B cell (primary cell): Measurements from ENCODE around the gene LPCAT4. TPM values are rescaled to one million over a fixed set of nuclear protein-coding genes. Genes with fewer than 3 reads are reported as not detected.

Source experiments
- ATAC-seq: fragments of 200-7000 bp; cut with Tn5 transposase; one replicate; pipeline ENCODE4 v1.10.0; 2021; ENCODE audit warnings: low read depth, mild to moderate bottlenecking, moderate number of reproducible peaks, moderate library complexity
- CTCF ChIA-PET: fragments of 350-600 bp; sonication (Branson Sonifier 250); formaldehyde crosslinking; loops from one replicate; lab custom pipeline; 2021; ENCODE audit warnings: antibody characterized with exemption, inconsistent platforms; lab: Charles Lee
- POLR2A ChIA-PET: fragments of 350-600 bp; sonication (Branson Sonifier 250); formaldehyde crosslinking; loops from one replicate; lab custom pipeline; 2021; ENCODE audit warnings: antibody characterized with exemption; lab: Charles Lee
- DNase-seq: peaks from one replicate; pipeline ENCODE4 v3.0.0; 2013
- H2AFZ ChIP-seq: 2 replicates; pipeline ENCODE4 v1.6.1; 2012; ENCODE audit warnings: mild to moderate bottlenecking, low read depth, low read length; ENCODE audit not compliant: insufficient read depth, poor library complexity, severe bottlenecking
- H3K27ac ChIP-seq, 2 donors: 1 replicate in 1 of 2; 2 replicates in 1 of 2; pipeline ENCODE4 v1.5.1; 2012 to 2013; ENCODE audit warnings: low read length in 2 of 2, mild to moderate bottlenecking in 2 of 2, moderate library complexity in 1 of 2
- H3K27me3 ChIP-seq, 4 experiments: fragments of 200-600 bp in 1 of 4; sonication (generic) in 1 of 4; replicated peaks in 1 of 4; 1 replicate in 2 of 4; 2 replicates in 2 of 4; pipeline versions ENCODE4 v1.6.1 to v1.7.0; 2013 to 2016; ENCODE audit warnings: low read length in 3 of 4, mild to moderate bottlenecking in 2 of 4, mixed read lengths in 1 of 4, moderate library complexity in 1 of 4; ENCODE audit not compliant: insufficient read depth in 4 of 4, control insufficient read depth in 3 of 4; ENCODE audit errors: control extremely low read depth in 1 of 4
- H3K36me3 ChIP-seq, 2 experiments: replicated peaks in 1 of 2; 1 replicate in 1 of 2; 2 replicates in 1 of 2; pipeline versions ENCODE4 v1.6.1 to v1.7.1; 2013; ENCODE audit warnings: low read length in 1 of 2; ENCODE audit not compliant: insufficient read depth in 2 of 2, control insufficient read depth in 1 of 2; ENCODE audit errors: control extremely low read depth in 1 of 2, extremely low read depth in 1 of 2
- H3K4me1 ChIP-seq, 2 donors: fragments of 200-600 bp in 1 of 2; sonication (generic) in 1 of 2; 1 replicate in 1 of 2; 2 replicates in 1 of 2; pipeline versions ENCODE4 v1.5.1 to v1.6.1; 2013 to 2017; ENCODE audit warnings: low read length in 2 of 2; ENCODE audit not compliant: control insufficient read depth in 2 of 2, insufficient read depth in 2 of 2
- H3K4me2 ChIP-seq: replicated peaks from 2 replicates; pipeline ENCODE3; 2012; ENCODE audit warnings: mild to moderate bottlenecking, low read depth, low read length; ENCODE audit not compliant: poor library complexity, severe bottlenecking
- H3K4me3 ChIP-seq, 5 experiments: fragments of 200-600 bp in 1 of 5; sonication (generic) in 1 of 5; 1 replicate in 3 of 5; 2 replicates in 2 of 5; pipeline versions ENCODE4 v1.5.1 to v1.7.0; 2011 to 2016; ENCODE audit warnings: low read length in 4 of 5, mild to moderate bottlenecking in 4 of 5, low read depth in 2 of 5, control low read depth in 1 of 5, moderate library complexity in 1 of 5; ENCODE audit not compliant: insufficient read depth in 1 of 5; ENCODE audit errors: control extremely low read depth in 1 of 5, extremely low read depth in 1 of 5
- H3K79me2 ChIP-seq: fragments of 200-600 bp; sonication (generic); one replicate; pipeline ENCODE4 v1.6.0; 2016; ENCODE audit warnings: low read length; ENCODE audit not compliant: control insufficient read depth, insufficient read depth
- H3K9ac ChIP-seq: fragments of 200-600 bp; sonication (generic); 2 replicates; pipeline ENCODE4 v1.6.1; 2017; ENCODE audit warnings: mild to moderate bottlenecking, low read length, moderate library complexity
- H3K9me3 ChIP-seq, 3 donors: one replicate each; pipeline versions ENCODE4 v1.6.1 to v1.7.1; 2013; ENCODE audit warnings: low read length in 2 of 3; ENCODE audit not compliant: control insufficient read depth in 2 of 3, insufficient read depth in 1 of 3; ENCODE audit errors: control extremely low read depth in 1 of 3
- H4K20me1 ChIP-seq: 2 replicates; pipeline ENCODE4 v1.6.0; 2012; ENCODE audit warnings: mild to moderate bottlenecking, low read length; ENCODE audit not compliant: insufficient read depth, control insufficient read depth, poor library complexity, severe bottlenecking
- H3K27ac Mint-ChIP-seq: one replicate; pipeline ENCODE4 v1.8.0; 2021; ENCODE audit warnings: mixed read lengths
- H3K27me3 Mint-ChIP-seq: one replicate; pipeline ENCODE4 v1.8.0; 2021; ENCODE audit warnings: mixed read lengths
- H3K4me1 Mint-ChIP-seq: one replicate; pipeline ENCODE4 v1.8.0; 2021; ENCODE audit warnings: mixed read lengths
- H3K4me3 Mint-ChIP-seq: one replicate; pipeline ENCODE4 v1.8.0; 2021; ENCODE audit warnings: mixed read lengths
- H3K9me3 Mint-ChIP-seq: one replicate; pipeline ENCODE4 v1.8.0; 2022; ENCODE audit warnings: mixed read lengths; ENCODE audit not compliant: insufficient read depth
- CTCF ChIP-seq: fragments of 200-600 bp; IDR thresholded peaks from one replicate; pipeline ENCODE4 v1.8.0; 2022; ENCODE audit warnings: antibody characterized with exemption, mild to moderate bottlenecking
- EZH2 ChIP-seq: IDR thresholded peaks from 2 replicates; pipeline ENCODE4 v1.6.1; 2012; ENCODE audit warnings: borderline replicate concordance, low read depth, mild to moderate bottlenecking, moderate library complexity, low read length; ENCODE audit not compliant: insufficient read depth, poor library complexity, severe bottlenecking
- WGBS: methylation state at CpG from one replicate; pipeline ENCODE4 v1.1.5; 2013; ENCODE audit warnings: missing lambda C conversion rate; ENCODE audit not compliant: insufficient coverage; 5-methylcytosine and 5-hydroxymethylcytosine counted together
- intact Hi-C: fragments of 100-400 bp; cut with micrococcal nuclease; formaldehyde crosslinking; loops from one replicate; pipeline ENCODE4 v1.10.0; 2022
- polyA plus RNA-seq: library from polyadenylated mRNA; depleted of rRNA; stranded (reverse); fragments of >200 nt; gene quantifications from 2 replicates; pipeline ENCODE4 v1.2.3, GENCODE V29; 2012
- total RNA-seq, 2 donors: library from RNA; stranded (reverse); fragments of 120-200 nt in 1 of 2; gene quantifications; 1 replicate in 1 of 2; 2 replicates in 1 of 2; pipeline versions ENCODE4 v1.2.3 to v1.2.4, GENCODE V29; 2013 to 2022

Gene LPCAT4
- total and polyA plus RNA-seq, 2 donors (not counting 1 experiment from before 2014, with no cell fraction given) = 64.2 to 76.3 TPM

DNA sequence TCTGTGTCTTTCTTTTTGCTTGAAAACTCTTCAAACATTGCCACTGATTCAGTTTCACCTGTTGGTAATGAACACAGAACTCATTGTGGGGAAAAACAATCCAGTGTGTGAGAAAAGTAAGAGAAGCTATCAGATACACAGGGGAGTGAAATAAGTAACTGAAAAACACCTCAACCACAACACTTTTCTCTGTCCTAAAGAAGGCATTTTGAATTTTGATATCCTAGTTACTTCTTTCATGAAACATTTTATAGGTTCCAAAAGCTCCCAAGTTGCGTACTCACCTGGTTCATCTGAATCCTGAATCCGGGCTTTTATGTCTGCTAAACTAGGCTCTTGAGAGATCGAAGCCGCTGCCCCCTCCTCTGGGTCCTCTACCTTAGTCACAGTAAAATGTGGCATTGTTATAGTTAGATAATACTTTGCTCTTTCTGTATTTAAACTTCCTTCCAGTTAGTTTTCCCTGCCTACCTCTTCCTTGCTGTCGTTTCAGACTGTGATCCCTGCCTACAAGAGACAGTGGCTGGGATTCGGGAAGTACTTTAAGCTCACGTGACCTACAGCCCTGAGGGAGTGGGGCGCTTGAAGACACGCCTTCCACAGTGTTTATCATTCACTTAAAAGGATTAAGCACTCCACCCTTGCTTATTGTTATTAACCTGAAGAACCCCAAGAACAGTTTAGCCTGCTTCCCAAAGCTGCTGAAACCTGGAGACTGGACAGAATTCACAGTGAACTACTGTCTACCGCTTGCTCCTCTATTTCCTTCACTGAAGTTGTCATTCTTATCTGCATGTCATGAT lies 48.5 kb downstream of the LPCAT4 start:
- peaks cover 18% of the 10 kb centered on the region for H4K20me1 ChIP-seq
- H3K27ac ChIP-seq = peak overlapping the region; percentile 41 to 81
- H3K4me1 ChIP-seq = peaks cover 24 to 30% of the 10 kb centered on the region in 2 donors
- DNase-seq (peak; percentile 52), ATAC-seq (peak; percentile 77)
- Mint-ChIP-seq H3K4me3 (peak overlapping the region; percentile 89), H3K27ac (peak overlapping the region; percentile 76), H3K9me3 (no peaks in the 10 kb centered on the region), H3K27me3 (no peaks in the 10 kb centered on the region), H3K4me1 (peaks cover 65% of the 10 kb centered on the region)
- H3K9me3 ChIP-seq = peaks cover 0 to 5% (median 0%) of the 10 kb centered on the region in 3 donors
- H2AFZ ChIP-seq = peak overlapping the region; percentile 75
- peak overlapping the region; percentile 69 for H3K4me2 ChIP-seq
- H3K27me3 ChIP-seq = no peaks in the 10 kb centered on the region
- H3K79me2 ChIP-seq = peaks cover 96% of the 10 kb centered on the region
- peak overlapping the region; percentile 81 for H3K9ac ChIP-seq
- TF ChIP-seq EZH2 (no peak), CTCF (no peak)
- 4% methylated on average over 6 of the region's 10 CpGs for WGBS
- H3K4me3 ChIP-seq = peak overlapping the region; percentile 45 to 88 (median 70)
- POLR2A ChIA-PET = interaction anchor here (0.6 to 1.2 kb wide), 7 partner anchors 10 to 217 kb away, joined by 3 to 8 read pairs (median 4); partner anchors contain the start of genes EMC7, PGBD4 and SLC12A6
- CTCF ChIA-PET = interaction anchor here (0.6 to 1.1 kb wide), 7 partner anchors 18 to 117 kb away, joined by 3 to 5 read pairs (median 3); partner anchors contain the start of genes LPCAT4, NOP10, NUTM1 and SLC12A6
- peaks cover 0 to 15% of the 10 kb centered on the region in 2 experiments for H3K36me3 ChIP-seq
- intact Hi-C loops = loop anchor here (1.0 to 2.0 kb wide), 3 partner anchors 11 to 16 kb away; no protein-coding TSS in a partner anchor
